GM13977 (cell line): ENCODE measurements around the gene FRA10AC1.

Source experiments
- DNase-seq: peaks from one replicate; pipeline ENCODE4 v3.0.0; 2012; ENCODE audit warnings: low spot score
- in situ Hi-C: fragments of 300-500 bp; cut with MboI; formaldehyde crosslinking; loops from one replicate; pipeline ENCODE4 v1.12.0; 2022; ENCODE audit warnings: low sequenced_read_pairs, low pct_unique_long_range_greater_than_20kb, mixed read lengths, inconsistent platforms; ENCODE audit not compliant: unreplicated experiment
- TF ChIP-seq, protein P1 (sequence below): IDR thresholded peaks from 2 replicates; pipeline ENCODE4 v1.5.1; 2012; ENCODE audit warnings: mild to moderate bottlenecking, control low read depth; ENCODE audit not compliant: insufficient read depth; ENCODE audit errors: extremely low read depth, missing control alignments

Gene FRA10AC1

DNA sequence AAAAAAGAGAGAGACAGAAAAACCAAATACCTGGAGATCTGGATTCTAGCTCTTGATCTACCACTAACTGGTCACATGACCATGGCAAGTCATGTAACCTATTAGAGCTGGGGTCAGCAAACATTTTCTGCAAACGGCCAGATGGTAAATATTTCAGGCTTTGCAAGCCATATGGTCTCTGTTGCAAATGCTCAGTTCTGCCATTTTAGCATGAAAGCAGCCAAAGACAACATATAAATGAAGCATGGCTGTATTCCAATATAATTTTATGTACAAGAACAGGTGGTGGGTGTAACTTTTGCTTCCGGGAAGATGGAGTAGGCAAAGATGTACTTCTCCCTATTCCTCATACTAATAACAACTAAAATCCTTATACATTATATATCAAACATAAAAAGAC lies 6.7 kb downstream of the FRA10AC1 start:
- DNase-seq, result no peak
- in situ Hi-C loops, result no loop called here
- TF ChIP-seq, protein P1, sequence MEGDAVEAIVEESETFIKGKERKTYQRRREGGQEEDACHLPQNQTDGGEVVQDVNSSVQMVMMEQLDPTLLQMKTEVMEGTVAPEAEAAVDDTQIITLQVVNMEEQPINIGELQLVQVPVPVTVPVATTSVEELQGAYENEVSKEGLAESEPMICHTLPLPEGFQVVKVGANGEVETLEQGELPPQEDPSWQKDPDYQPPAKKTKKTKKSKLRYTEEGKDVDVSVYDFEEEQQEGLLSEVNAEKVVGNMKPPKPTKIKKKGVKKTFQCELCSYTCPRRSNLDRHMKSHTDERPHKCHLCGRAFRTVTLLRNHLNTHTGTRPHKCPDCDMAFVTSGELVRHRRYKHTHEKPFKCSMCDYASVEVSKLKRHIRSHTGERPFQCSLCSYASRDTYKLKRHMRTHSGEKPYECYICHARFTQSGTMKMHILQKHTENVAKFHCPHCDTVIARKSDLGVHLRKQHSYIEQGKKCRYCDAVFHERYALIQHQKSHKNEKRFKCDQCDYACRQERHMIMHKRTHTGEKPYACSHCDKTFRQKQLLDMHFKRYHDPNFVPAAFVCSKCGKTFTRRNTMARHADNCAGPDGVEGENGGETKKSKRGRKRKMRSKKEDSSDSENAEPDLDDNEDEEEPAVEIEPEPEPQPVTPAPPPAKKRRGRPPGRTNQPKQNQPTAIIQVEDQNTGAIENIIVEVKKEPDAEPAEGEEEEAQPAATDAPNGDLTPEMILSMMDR, result no peak

DNA sequence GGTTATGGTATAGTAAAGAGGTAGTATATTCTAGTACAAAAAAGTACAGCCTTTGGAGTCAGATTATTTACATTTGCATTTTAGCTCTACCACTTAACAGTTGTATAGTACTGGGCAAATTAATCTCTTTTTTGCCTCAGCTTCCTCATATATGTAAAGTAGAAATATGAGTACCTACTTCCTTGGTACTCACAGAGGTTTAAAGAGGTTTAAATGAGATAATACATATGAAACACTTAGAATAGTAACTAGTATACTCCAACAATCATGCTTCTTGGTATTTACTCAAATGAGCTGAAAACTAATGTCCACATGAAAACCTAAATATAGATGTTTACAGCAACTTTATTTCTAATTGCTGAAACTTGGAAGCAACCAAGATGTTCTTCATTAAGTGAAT lies 14.7 kb downstream of the FRA10AC1 start:
- in situ Hi-C loops, result no loop called here
- DNase-seq, result no peak
- TF ChIP-seq, protein P1, result no peak

GRCh38 chr10:93680412-93681047 lies 21.9 kb downstream of the FRA10AC1 start:
- in situ Hi-C loops, result no loop called here
- DNase-seq, result no peak

DNA sequence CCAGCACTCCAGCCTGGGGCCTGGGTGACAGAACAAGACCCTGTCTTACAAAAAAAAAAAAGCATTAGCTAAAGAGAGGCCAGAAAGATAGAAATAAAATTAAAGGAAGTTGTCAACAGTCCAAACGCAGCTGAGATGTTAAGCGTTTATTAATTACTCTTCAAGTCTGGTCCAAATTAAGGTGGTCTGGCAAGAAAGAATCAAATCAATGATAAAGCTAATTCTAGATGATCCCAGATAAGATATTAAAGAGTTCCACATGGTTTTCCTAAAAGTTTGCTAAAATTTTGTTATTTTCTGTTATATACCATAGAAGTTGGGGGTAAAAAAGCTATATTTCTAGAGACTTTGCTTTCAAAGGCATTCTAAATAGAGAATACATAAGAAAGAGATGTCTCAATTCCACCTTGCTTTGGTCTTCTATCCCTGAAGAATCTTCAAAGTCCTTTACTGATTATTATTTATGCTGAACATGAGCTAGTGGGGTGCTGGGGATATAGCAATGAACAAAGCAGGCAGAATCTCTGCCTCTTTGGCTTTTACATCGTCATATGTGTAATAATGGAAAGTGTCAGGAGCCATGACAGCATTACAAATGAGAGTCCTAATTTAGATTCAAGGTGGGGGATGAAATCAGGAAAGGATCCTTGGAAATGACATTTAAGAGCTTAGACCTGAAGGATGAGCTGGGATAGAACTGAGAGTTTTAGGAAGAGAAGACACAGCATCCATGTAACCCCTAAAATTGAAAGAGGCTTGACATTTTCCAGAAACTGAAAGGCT lies 23.4 kb downstream of the FRA10AC1 start:
- TF ChIP-seq, protein P1, result no peak
- DNase-seq, result no peak
- in situ Hi-C loops, result no loop called here

More at GRCh38 chr10:93680412-93681047, 21.9 kb downstream of the FRA10AC1 start:
- TF ChIP-seq, protein P1, result peak; percentile 44

DNA sequence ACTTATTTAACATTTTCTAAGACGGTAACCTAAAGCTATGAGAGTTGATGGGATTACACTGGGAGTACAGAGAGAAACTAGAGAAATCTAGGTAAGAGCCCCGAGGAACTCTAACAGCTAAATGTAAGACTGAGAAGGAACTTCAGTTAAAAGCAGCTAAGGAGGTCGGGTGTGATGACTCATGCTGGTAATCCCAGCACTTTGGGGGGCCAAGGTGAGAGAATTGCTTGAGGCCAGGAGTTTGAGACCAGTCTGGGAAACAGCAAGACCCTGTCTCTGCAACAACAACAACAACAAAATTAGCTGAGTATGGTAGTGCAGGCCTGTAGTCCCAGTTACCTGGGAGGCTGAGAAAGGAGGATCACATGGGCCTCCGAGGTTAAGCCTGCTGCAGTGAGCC lies 24.0 kb downstream of the FRA10AC1 start:
- TF ChIP-seq, protein P1, result no peak
- in situ Hi-C loops, result no loop called here
- DNase-seq, result no peak

DNA sequence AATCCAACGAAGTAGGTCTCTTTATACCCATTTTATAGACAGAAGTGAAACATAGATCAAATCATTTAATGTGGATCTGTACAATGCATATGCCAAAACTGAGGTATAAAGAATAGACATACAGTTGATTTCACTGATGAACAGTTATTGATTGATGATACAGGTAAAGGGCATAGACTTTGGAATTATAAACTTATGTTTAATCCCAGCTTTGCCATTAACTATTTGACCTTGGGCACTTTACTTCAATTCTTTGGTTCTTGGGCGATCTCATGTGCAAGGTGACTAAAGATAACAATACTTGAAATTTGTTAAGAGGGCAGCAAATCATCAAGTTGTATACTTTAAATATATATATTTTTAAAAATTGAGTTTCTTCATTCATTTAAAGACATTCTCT lies 28.6 kb downstream of the FRA10AC1 start:
- TF ChIP-seq, protein P1, result no peak
- in situ Hi-C loops, result no loop called here
- no peak for DNase-seq
